NCI-H128 (cell line): ENCODE measurements around the gene APOBEC3B.
"Not testable (repeated sequence)": the region's sequence is repeated elsewhere in the genome, so short reads cannot be mapped to it uniquely, and the experiment has no call there.

Experiments
- DNase-seq: peaks from one replicate; lab custom pipeline; 2025; ENCODE audit not compliant: unreplicated experiment; lab: John Stamatoyannopoulos, UW

APOBEC3B gene

DNA sequence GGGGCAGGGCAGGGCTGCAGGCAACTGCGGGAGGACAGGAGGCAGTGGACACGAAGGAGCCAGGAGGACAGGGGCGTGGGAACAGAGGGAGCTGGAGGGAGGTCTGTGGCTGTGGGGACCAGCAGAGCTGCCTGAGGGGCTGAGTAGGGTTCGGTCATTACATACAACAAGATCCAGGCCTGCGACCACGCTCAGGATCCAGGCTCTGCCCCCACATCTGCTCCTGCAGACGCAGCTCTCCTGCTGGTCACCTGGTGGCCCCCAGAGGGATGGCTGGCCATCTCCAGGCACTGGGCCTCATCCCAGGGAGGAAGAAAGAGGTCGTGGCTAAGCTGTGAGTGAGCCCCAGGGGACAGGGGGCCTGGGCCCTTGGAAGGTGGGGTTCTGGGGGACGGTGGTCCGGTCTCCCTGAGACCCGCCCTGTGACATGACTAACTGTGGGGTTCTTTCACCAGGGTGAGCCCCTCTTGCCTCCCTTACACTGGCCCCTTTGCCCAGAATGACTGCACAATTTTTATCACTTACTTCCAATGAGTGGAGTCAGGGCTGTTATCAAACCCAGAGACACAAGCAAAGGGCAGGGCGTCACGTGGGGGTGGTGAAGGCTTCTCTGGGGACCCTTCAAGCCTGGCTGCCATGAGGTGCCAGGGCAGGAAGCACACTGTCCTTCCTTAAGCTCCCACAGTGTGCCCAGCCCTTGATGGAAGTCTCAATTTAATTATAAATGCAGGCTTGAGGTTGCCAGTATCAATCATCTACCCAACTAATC is 31.4 kb upstream of the APOBEC3B start:
- DNase-seq: no peak

DNA sequence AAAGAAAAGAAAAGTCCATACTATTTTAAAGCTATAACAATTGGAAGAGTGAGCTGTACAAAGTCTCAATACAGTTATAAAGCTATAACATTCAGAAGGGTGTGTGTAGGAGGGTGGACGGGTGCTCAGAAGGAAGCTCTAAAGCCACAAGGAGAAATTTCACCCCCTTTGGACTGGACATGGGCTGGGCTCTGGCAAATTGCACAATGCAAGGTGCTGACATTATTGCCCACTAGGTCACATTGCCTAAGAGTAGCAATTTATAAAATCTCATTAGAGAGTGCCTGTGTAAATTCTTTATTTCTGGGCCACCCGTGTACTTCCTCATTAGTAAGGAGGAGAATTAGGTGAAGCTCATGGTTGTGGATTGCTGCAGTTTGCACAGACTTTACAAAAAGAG is 30.4 kb upstream of the APOBEC3B start:
- DNase-seq: no peak

DNA sequence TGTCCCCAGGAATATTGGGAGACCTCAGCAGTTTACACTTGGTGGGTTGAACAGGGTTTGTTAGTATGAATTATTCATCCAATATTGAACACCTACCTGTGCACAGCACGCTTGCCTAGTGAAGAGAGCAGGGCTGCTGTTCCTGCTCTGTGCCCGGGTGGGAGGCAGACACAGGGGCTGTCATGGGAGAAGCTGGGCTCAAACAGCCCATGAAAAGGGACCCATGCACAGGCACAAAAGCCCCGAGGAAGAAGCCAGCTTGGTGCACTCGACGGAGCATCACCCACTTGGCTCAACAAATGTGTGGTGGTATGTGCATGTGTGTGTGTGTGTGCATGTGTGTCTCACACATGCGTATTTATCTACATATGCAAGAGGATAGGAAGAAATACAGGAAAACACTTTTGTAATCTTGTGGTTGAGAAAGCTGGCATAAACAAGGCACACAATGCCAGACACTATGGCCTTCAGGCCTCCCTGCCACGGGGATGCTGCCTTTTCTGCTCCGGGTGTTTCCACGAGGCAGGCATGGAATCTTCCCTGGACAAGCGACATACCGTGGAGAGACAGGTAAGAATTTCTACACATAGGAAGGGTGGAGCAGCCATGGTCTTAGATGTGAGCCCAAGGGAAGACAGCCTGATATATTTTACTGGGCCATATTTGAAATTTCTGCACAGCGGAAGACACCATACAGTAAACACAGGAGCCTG is 29.7 kb upstream of the APOBEC3B start:
- DNase-seq: no peak

DNA sequence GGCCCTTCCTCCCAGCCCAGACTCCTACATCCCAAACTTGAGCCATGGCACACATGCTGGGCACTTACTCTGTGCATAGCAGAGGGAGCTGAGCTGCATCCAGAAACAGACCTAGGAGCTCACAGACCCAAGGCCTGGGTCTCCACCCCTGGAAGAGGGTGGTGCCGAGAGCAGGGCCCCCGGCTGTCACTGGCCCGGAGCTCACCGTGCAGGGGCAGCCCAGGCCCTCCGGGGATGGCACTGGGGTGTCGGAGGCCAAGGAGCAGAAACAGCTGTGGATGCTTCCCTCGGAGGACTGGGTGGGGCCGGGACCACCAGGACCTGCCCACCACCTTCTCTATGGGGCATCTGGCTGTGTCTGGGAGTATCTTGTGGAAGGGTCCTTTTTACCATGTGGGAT is 29.1 kb upstream of the APOBEC3B start:
- no peak for DNase-seq

DNA sequence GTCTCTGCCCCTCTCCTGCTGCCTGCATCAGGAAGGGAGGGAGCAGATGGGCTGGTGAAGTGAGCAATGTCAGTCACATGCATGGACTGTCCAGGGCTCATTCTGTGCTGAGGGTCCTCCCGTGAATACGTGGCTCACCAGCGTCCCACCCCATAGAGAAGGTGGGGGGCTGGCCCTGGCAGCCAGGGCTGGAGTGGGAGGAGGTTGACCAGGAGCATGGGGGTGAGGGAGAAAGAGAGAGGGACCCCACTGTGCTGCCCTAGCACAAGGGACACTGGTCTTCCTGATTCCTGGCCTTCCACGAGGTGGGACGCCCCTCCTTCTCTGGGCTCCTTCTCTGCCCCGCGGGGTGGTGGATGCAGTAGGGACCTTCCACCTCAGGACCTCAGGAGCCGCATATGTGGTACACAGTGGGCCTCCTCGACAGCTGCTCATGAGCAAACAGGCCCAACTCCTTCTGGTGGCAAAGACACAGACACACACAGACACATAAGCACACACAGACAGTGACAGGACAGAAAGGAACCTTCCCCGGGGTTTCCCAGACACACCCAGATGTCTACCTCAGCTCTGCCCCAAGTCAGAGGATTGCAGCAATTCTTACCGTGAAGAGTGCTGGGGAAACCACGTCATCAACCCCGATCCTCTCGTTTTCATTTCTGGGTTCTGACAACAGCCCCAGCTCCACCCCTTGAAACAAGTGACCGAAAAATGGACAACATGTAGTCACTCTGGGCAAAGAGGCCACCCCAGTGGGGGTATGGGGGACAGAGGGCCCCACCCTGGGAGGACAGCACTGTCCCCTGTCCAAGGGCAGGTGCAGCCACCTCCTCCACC is 28.4 kb upstream of the APOBEC3B start:
- no peak for DNase-seq

DNA sequence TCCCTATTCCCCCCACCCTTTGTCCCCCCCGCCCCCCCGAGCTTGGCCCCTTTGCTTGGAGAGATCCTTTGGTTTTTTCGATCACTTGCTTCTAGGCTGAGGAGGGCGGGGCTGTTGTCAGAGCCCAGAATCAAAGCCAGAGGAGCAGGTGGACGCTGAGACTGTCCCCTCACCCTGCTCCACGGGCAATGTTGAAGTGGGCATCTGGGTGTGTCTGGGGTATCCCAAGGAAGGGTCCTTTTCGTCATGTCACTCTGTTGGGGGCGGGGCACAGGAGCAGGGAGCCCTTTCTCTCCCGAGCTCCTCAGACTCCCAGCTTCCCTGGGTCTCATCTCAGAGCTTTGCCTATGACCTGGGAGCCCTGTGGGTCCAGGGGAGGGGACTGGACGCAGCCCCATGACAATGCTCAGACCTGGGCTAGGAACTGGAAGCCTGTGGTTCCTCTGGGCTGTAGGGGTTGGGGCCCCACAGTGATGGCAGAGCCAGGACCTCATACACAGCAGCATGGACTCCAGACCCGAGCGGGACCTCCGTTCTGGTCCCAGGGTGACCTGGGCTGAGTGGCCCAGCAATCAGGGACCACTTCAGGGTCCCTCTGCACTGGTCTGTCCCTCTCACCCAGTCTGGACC is 27.6 kb upstream of the APOBEC3B start:
- DNase-seq: no peak

DNA sequence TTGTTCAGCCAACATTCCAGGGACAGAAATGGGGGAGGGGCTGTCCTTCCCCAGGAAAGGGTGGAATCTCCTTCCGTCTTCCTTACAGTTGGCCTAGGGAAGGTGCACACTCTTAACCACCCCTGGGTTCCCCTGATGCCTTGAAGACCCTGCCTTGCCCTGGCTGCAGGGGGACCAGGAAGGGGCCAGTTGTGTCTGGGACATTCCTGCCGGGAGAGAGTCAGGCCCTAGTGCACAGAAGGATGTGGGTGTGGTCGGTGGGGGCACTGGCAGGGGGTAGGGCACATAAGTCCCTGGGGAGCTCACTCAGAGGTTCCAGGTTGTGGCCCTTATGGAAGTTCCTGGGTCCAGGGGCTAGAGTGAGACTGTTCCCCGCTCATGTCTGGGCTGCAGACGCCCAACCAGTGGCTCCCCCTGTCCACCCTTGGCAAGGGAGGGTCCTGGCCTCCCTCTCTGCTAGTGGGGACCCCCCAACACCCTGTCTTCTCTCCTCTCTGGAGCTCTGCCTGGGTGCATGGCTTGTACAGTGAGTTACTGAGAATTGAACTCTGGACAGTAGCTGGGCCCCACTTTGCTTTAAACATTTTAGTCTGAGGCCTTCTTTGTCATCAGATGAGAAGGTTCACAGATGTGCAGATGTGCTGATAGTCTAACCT is 26.8 kb upstream of the APOBEC3B start:
- no peak for DNase-seq

DNA sequence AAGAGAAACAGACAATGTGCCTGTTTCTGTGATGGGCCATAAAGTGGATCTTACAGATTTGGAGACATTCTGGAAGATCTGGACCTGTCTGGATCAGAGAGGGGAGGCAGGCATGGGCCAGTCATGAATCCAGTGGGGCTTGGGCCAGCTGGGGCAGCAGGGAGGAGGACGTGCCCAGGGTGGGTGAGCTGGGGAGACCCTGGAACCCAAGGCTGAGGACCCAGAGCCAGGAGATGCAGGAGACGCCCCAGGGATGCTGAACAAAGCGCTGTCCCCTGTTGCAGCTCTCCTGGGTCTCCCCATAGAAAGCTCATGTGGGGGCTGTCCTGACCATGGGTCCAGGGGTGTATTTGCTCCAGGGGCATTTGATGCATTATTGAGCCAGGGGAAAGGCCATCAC is 26.2 kb upstream of the APOBEC3B start:
- DNase-seq: no peak

DNA sequence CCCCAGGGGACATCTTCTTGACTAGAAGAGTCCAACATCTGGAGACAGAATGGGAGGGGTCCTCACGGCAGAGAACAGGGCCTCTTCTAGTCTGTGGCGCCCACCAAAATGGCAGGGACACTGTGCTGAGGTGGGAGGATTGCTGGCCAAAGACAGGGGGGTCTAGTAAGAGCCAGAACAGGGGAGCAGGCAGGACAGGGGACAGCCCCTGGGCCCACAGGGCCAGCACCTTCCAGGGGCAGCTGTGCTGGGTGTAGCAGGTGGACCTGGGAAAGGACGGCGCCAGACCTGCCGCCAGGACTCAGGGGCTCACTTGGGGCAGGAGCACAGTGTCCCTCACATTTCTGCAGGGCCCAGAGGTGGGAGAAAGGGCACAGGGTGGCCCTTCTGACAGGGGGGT is 25.6 kb upstream of the APOBEC3B start:
- DNase-seq: no peak

DNA sequence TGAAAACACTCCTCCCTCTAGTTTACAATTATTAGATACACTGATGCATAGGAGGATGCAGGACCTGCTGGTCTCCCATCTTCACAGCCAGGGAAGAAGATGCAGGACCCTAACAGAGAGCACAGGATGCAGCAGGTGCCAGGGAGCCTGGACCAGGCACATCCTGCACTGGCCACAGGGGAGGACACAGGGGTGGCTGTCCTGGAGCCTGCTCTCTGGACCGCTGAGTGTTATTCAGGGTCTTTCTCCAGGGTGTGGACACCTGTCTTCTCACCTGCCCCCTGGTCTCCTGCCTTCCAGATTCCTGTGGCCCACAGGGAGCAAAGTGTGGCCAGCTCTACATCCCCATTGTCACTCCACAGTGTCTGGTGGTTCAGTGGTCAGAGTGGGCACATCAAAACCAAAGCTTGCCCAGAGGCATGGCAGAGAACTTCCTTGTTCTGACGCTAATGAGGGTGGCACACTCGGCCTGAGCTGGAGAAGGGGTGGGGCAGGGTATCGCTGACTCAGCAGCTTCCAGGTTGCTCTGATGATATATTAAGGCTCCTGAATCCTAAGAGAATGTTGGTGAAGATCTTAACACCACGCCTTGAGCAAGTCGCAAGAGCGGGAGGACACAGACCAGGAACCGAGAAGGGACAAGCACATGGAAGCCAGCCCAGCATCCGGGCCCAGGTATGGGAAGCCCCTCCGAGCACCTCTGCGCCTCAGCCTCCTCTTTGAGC is 24.9 kb upstream of the APOBEC3B start, which contains the start of gene APOBEC3A:
Gene APOBEC3A, plus strand, starts transcription at position 564 of the 725 bp plus-strand sequence. Its CDS starts 83 bp downstream, at position 647.
- DNase-seq: no peak

DNA sequence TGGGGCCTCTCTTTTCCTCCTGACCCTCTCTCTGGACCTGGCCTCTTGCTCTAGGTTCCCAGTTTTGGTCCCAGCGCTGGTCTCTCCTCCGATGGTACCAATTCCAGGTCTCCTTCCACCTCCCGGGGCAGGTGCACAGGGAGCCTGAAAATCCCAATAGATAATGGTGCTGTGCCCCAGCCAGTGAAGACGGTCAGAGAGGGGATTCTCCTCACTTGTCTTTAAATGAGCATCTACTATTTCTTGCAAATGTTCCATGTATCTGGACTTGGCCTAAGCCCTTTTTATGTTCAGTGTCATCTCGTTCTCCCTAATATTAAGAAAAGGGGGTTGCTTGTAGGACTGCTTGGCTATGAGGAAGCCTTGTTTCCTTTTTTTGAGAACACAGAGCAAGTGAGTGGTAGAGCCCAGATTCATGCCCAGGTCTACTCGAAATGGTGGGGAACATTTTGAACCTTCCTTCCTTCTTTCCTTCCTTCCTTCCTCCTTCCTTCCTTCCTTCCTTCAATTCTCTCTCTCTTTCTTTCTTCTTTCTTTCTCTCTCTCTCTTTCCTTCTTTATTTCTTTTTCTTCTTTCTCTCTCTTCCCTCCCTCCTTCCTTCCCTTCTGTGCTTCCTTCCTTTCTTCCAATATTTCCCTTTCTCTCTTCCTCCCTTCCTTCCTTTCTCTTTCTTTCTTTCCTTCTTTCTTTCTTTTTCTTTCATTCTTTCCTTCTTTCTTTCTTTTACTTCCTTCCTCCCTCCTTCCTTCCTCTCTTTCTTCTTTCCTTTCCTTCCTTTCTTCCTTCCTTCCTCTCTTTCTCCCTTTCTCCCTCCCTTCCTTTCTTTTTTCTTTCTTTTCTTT is 24.1 kb upstream of the APOBEC3B start:
- no peak for DNase-seq

DNA sequence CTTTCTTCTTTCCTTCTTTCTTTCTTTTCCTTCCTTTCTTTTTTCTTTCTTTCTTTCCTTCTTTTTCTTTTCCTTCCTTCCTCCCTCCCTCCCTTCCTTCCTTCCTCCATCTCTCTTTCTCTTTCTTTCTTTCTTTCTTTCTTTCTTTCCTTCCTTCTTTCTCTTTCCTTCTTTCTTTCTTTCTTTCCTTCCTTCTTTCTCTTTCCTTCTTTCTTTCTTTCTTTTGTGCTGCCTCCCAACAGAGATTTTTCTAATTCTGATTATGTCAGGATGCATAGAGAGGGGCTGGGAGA is 23.6 kb upstream of the APOBEC3B start:
- DNase-seq: not testable (repeated sequence)

DNA sequence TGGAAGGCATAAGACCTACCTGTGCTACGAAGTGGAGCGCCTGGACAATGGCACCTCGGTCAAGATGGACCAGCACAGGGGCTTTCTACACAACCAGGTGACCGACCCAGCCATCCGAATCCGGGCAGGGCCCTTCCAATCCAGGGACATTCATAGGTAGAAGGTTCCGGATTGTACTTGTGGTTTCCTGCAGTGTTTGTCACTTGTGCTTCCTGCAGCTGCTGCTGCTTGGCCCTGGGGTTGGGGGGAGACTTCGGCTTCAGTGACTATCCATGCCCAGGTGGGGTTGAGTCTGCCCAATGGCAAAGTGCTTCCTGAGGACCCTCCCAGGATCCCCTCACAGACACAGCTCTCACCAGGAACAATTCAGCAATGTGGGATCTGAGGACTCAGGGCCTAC is 22.6 kb upstream of the APOBEC3B start:
- DNase-seq: no peak

DNA sequence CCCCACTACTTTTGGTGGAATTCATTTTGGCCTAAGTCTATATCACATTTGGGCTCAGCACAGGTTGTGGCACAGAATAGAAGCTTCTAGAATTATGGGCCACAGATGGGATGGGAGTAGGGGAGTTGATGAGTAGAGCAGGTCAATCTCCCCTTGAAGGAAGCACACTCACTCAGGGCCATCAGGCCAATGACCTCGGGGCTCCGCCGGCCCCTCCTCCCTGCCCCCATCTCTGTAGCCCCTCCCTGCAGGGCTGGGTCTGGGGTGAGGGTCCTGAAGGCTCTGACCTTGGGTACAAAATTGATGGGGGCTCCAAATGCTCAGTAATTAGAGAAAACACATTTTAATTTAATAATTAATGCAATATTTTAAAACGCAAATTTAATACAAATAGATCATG is 21.5 kb upstream of the APOBEC3B start:
- not testable (repeated sequence) for DNase-seq

DNA sequence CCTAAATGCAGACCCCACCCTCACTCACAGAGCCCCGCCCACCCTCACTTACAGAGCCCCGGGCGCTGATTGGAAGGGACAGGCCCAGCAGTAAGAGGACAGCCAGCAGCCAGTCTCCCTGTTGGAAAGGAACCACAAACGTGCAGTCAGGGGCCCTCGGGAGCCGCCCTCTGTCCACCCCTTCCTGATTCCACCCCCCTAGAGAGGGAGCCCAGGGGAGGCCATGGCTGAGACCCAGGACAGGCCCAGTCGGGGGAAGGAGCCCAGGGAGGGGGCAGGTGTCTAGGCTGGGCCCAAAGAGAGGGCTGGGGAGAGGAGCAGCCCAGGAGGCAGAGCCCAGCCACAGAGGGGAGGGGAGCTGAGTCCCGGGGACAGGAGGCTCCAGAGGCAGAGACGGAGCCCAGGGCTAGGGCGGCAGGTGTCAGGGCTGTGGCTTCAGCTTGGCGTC is 18.8 kb upstream of the APOBEC3B start:
- not testable (repeated sequence) for DNase-seq

DNA sequence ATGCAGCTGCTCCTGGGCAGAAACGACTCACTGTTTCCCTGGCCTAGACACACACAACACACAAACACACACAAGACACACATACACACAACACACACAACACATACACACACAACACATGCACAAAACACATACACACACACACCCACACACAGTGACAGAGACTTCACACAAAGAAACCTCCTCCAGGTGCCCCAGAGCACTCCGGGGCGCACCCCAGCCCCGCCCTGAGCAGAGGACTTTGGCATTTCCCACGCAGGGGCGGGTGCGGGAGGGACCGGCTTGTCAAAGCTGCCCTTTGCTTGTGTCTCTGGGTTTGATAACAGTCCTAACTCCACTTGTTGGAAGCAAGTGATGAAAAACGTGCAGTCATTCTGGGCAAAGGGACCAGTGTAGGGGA is 18.3 kb upstream of the APOBEC3B start:
- no peak for DNase-seq

DNA sequence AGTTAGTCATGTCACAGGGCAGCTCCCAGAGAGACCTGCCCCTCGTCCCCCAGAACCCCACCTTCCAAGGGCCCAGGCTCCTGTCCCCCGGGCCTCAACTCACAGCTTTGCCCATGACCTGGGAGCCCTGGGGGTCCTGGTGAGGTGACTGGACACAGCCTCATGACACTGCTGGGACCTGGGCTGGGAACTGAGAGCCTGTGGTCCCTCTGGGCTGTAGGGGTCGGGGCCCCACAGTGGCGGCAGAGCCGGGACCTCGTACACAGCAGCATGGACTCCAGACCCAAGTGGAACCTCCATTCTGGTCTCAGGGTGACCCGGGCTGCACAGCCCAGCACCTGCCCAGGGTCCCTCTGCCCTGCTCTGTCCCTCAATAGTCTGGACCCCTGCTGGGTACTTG is 17.8 kb upstream of the APOBEC3B start:
- DNase-seq: no peak

DNA sequence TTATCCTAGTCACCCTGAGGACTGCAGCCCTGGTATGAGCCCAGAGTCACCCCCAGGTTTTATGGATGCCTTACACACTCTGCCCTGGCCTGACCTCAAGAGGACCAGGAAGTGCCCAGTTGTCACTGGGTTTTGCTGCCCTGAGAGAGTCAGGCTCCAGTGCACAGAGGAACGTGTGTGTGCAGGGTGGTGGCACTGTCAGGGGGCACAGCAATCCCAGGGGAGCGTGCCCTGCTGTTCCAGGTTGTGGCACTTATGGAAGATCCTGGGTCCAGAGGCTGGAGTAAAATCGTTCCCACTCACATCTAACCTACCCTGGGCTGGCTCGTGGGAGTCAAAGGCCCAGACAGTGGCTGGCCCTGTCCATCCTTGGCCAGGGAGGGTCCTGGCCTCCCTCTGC is 17.2 kb upstream of the APOBEC3B start:
- DNase-seq: no peak
